Trophoblast cell (in vitro differentiated cells and primary cell): Measurements from ENCODE around the gene SINHCAF.

ENCODE experiments used
- DNase-seq, 2 donors: peaks; one replicate each; pipeline ENCODE4 v3.0.0-alpha.2; 2016
- H2AFZ ChIP-seq: 2 replicates; pipeline ENCODE4 v1.6.1; 2013; ENCODE audit warnings: low read length, moderate library complexity, mild to moderate bottlenecking; ENCODE audit not compliant: insufficient read depth, poor library complexity
- H2AK5ac ChIP-seq: 2 replicates; pipeline ENCODE4 v1.6.1; 2013; ENCODE audit warnings: mild to moderate bottlenecking, low read length
- H2BK120ac ChIP-seq: 2 replicates; pipeline ENCODE4 v1.6.1; 2013; ENCODE audit warnings: low read length, mild to moderate bottlenecking, moderate library complexity; ENCODE audit not compliant: insufficient read depth, poor library complexity
- H2BK12ac ChIP-seq: 2 replicates; pipeline ENCODE4 v1.6.1; 2013; ENCODE audit warnings: mild to moderate bottlenecking, low read length, moderate library complexity
- H2BK5ac ChIP-seq: 2 replicates; pipeline ENCODE4 v1.6.1; 2013; ENCODE audit warnings: low read length, low read depth, moderate library complexity, mild to moderate bottlenecking; ENCODE audit not compliant: poor library complexity
- H3K14ac ChIP-seq: 2 replicates; pipeline ENCODE4 v1.6.1; 2013; ENCODE audit warnings: mild to moderate bottlenecking, low read length
- H3K18ac ChIP-seq: 2 replicates; pipeline ENCODE4 v1.6.1; 2013; ENCODE audit warnings: mild to moderate bottlenecking, low read length
- H3K23ac ChIP-seq: 2 replicates; pipeline ENCODE4 v1.6.1; 2013; ENCODE audit warnings: low read length
- H3K27ac ChIP-seq: 2 replicates; pipeline ENCODE4 v1.5.1; 2013; ENCODE audit warnings: low read depth, mild to moderate bottlenecking, inconsistent platforms, low read length, moderate library complexity
- H3K27me3 ChIP-seq: 2 replicates; pipeline ENCODE4 v1.6.1; 2013; ENCODE audit warnings: inconsistent platforms, mild to moderate bottlenecking, low read length, moderate library complexity; ENCODE audit not compliant: insufficient read depth
- H3K36me3 ChIP-seq, 2 experiments: 1 replicate in 1 of 2; 2 replicates in 1 of 2; pipeline ENCODE4 v1.6.1; 2013; ENCODE audit warnings: low read length in 2 of 2, mild to moderate bottlenecking in 2 of 2, moderate library complexity in 1 of 2; ENCODE audit not compliant: insufficient read depth in 2 of 2, control insufficient read depth in 1 of 2
- H3K4ac ChIP-seq: 2 replicates; pipeline ENCODE4 v1.6.1; 2013; ENCODE audit warnings: low read depth, mild to moderate bottlenecking, low read length, moderate library complexity
- H3K4me1 ChIP-seq, 2 experiments: 1 replicate in 1 of 2; 2 replicates in 1 of 2; pipeline ENCODE4 v1.6.1; 2013; ENCODE audit warnings: low read length in 2 of 2, mild to moderate bottlenecking in 2 of 2, moderate library complexity in 1 of 2; ENCODE audit not compliant: insufficient read depth in 2 of 2, control insufficient read depth in 1 of 2
- H3K4me2 ChIP-seq: 2 replicates; pipeline ENCODE4 v1.6.1; 2013; ENCODE audit warnings: inconsistent platforms, mild to moderate bottlenecking, low read length, moderate library complexity
- H3K4me3 ChIP-seq: 2 replicates; pipeline ENCODE4 v1.5.1; 2013; ENCODE audit warnings: mild to moderate bottlenecking, low read depth, low read length, inconsistent platforms
- H3K79me1 ChIP-seq: one replicate; pipeline ENCODE4 v1.6.1; 2013; ENCODE audit warnings: low read length
- H3K79me2 ChIP-seq: 2 replicates; pipeline ENCODE4 v1.6.1; 2013; ENCODE audit warnings: low read length, mild to moderate bottlenecking; ENCODE audit not compliant: control insufficient read depth, insufficient read depth, poor library complexity
- H3K9ac ChIP-seq: 2 replicates; pipeline ENCODE4 v1.6.1; 2013; ENCODE audit warnings: mild to moderate bottlenecking, low read length
- H3K9me3 ChIP-seq: 2 replicates; pipeline ENCODE4 v1.6.1; 2013; ENCODE audit warnings: low read depth, mild to moderate bottlenecking, control low read depth, inconsistent platforms, low read length; ENCODE audit not compliant: insufficient read depth
- H4K12ac ChIP-seq: 2 replicates; pipeline ENCODE4 v1.6.1; 2013; ENCODE audit warnings: low read depth, mild to moderate bottlenecking, low read length, moderate library complexity
- H4K8ac ChIP-seq: 2 replicates; pipeline ENCODE4 v1.6.1; 2013; ENCODE audit warnings: low read depth, mild to moderate bottlenecking, low read length, moderate library complexity
- H4K91ac ChIP-seq: one replicate; pipeline ENCODE4 v1.6.1; 2013; ENCODE audit warnings: low read depth, mild to moderate bottlenecking, low read length, moderate library complexity
- WGBS: extraction: QIAGEN DNeasy Blood & Tissue Kit; methylation state at CpG from one replicate; pipeline ENCODE4 v1.1.7; 2013; ENCODE audit warnings: missing lambda C conversion rate; ENCODE audit not compliant: insufficient read length, insufficient coverage; ENCODE audit errors: extremely low coverage; 5-methylcytosine and 5-hydroxymethylcytosine counted together

SINHCAF gene

DNA sequence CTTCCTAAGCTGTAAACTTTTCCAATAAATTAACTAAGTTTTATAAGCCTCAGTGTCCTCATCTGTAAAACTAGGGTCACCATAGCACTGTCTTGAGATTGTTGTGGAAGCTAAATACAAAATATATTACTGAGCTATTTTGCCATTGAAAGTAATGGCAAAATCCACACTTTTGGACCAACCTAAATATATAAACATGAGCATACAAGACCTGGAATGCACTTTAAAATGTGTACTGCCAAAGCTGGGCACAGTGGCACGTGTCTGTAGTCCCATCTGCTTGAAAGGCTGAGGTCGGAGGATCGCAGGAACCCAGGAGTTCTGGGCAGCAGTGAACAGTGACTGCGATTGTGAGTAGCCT lies 29.8 kb upstream of the SINHCAF start:
- Histone ChIP-seq H2BK5ac (no peak overlapping the region), H2BK120ac (no peak overlapping the region), H3K14ac (no peak overlapping the region), H2AFZ (no peak overlapping the region), H2AK5ac (no peak overlapping the region), H4K8ac (no peak overlapping the region), H3K4me1 (no peaks in the 10 kb centered on the region), H3K79me2 (no peaks in the 10 kb centered on the region), H3K9ac (no peak overlapping the region), H3K36me3 (no peaks in the 10 kb centered on the region), H3K4ac (no peak overlapping the region), H4K12ac (no peak overlapping the region), H3K4me3 (no peak overlapping the region), H3K4me2 (no peak overlapping the region), H3K18ac (no peak overlapping the region), H4K91ac (no peak overlapping the region), H2BK12ac (no peak overlapping the region), H3K23ac (no peak overlapping the region), H3K79me1 (no peaks in the 10 kb centered on the region), H3K27me3 (no peaks in the 10 kb centered on the region), H3K9me3 (peaks cover 2% of the 10 kb centered on the region), H3K27ac (no peak overlapping the region)
- no peak for DNase-seq
- no CpG with 5 or more reads among the region's 4 CpGs for WGBS

- no peak overlapping the region for H3K23ac ChIP-seq
- no peak overlapping the region for H3K14ac ChIP-seq
- no peak overlapping the region for H4K91ac ChIP-seq
- H3K9ac ChIP-seq = no peak overlapping the region
- no peak overlapping the region for H2AFZ ChIP-seq
- H3K4me1 ChIP-seq = no peaks in the 10 kb centered on the region
- H3K27ac ChIP-seq = no peak overlapping the region
- H4K8ac ChIP-seq = no peak overlapping the region
- no peak overlapping the region for H3K4ac ChIP-seq
- H3K79me2 ChIP-seq = no peaks in the 10 kb centered on the region
- no peak overlapping the region for H4K12ac ChIP-seq
- H3K27me3 ChIP-seq = no peaks in the 10 kb centered on the region
- H3K79me1 ChIP-seq = no peaks in the 10 kb centered on the region
- H2BK120ac ChIP-seq = no peak overlapping the region
- peak overlapping the region; percentile 40 for H2AK5ac ChIP-seq
- H2BK12ac ChIP-seq = no peak overlapping the region
- H3K18ac ChIP-seq = no peak overlapping the region
- no peaks in the 10 kb centered on the region for H3K36me3 ChIP-seq
- no peak for DNase-seq
- no peak overlapping the region for H3K4me2 ChIP-seq
- WGBS = no CpG with 5 or more reads among the region's 12 CpGs
- H3K4me3 ChIP-seq = no peak overlapping the region
- H2BK5ac ChIP-seq = no peak overlapping the region
- H3K9me3 ChIP-seq = peaks cover 2% of the 10 kb centered on the region
Observed at GRCh38 chr12:31353750-31354708, 28.1 kb upstream of the SINHCAF start.

GRCh38 chr12:31346267-31346666 lies 20.3 kb upstream of the SINHCAF start:
- Histone ChIP-seq H4K91ac (no peak overlapping the region), H3K4ac (no peak overlapping the region)
- WGBS = no CpG with 5 or more reads among the region's 9 CpGs

DNA sequence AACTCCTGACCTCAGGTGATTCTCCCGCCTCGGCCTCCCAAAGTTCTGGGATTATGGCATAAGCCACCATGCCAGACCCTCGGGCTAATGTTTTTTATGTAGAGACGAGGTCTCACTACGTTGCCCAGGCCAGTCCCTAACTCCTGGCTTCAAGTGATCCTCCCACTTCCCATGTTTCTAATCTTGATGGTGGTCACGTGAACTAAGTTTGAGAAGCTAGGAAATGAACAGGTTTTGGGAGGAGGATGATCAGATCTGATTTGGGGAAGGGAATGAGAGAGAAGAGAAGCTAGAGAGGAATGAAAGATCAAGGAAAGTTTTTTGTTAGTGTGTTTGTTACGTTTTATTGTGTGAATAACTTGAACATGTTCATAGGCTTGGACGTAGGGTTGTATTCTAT lies 17.2 kb upstream of the SINHCAF start:
- Histone ChIP-seq H2BK120ac (no peak overlapping the region), H2AK5ac (no peak overlapping the region), H4K91ac (no peak overlapping the region), H4K8ac (no peak overlapping the region), H2BK5ac (no peak overlapping the region), H3K4me2 (no peak overlapping the region), H3K36me3 (no peaks in the 10 kb centered on the region), H3K4me1 (peaks cover 10 to 12% of the 10 kb centered on the region in 2 experiments), H3K27me3 (no peaks in the 10 kb centered on the region), H3K79me2 (no peaks in the 10 kb centered on the region), H2AFZ (no peak overlapping the region), H3K23ac (no peak overlapping the region), H3K79me1 (peaks cover 9% of the 10 kb centered on the region), H2BK12ac (no peak overlapping the region), H3K9ac (no peak overlapping the region), H3K18ac (no peak overlapping the region), H3K14ac (no peak overlapping the region), H3K27ac (no peak overlapping the region), H3K4me3 (no peak overlapping the region), H4K12ac (no peak overlapping the region), H3K4ac (no peak overlapping the region), H3K9me3 (no peaks in the 10 kb centered on the region)
- DNase-seq = no peak
- WGBS = 100% methylated on average over 1 of the region's 8 CpGs

More at GRCh38 chr12:31346267-31346666, 20.3 kb upstream of the SINHCAF start:
- Histone ChIP-seq H2BK5ac (no peak overlapping the region), H3K4me2 (no peak overlapping the region), H2AK5ac (no peak overlapping the region), H2BK12ac (no peak overlapping the region), H3K36me3 (no peaks in the 10 kb centered on the region), H3K4me3 (no peak overlapping the region), H3K27ac (no peak overlapping the region), H2AFZ (no peak overlapping the region), H3K4me1 (peaks cover under 1% of the 10 kb centered on the region in 2 experiments), H3K9me3 (no peaks in the 10 kb centered on the region), H3K79me2 (no peaks in the 10 kb centered on the region), H3K79me1 (no peaks in the 10 kb centered on the region), H3K14ac (no peak overlapping the region), H3K23ac (no peak overlapping the region), H4K8ac (no peak overlapping the region), H4K12ac (no peak overlapping the region), H3K9ac (no peak overlapping the region), H3K18ac (no peak overlapping the region), H3K27me3 (no peaks in the 10 kb centered on the region), H2BK120ac (no peak overlapping the region)
- DNase-seq = no peak
